ENCODE results near the gene SP1.
A peak's percentile ranks its signal among the peaks of the same experiment; 100 is the strongest.
"Not testable (repeated sequence)": the region's sequence is repeated elsewhere in the genome, so short reads cannot be mapped to it uniquely, and the experiment has no call there.

Gene SP1

DNA sequence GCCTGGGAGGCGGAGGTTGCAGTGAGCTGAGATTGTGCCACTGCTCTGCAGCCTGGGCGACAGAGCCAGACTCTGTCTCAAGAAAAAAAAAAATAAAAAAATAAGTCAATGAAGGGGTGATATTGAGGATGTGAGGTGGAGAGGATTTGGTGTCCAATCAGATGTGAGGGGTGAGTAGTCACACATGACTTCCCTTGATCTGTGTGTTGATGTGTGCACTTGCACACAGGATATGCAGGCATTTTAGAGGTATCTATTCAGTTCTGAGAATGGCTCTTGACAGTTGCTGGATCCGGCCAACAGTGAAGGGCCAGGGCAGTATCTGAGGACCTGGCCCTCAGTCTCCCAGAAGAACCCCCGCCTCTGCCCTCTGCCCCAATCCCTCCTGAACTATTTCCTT is 36.0 kb upstream of the SP1 start:
- H3K27ac ChIP-seq (ENCODE audit: low read length), result no peak overlapping the region
- H3K27me3 ChIP-seq (ENCODE audit: insufficient read depth, low read length), result peaks cover 33% of the 10 kb centered on the region
- H3K9ac ChIP-seq (ENCODE audit: low read depth, low read length), result no peak overlapping the region

DNA sequence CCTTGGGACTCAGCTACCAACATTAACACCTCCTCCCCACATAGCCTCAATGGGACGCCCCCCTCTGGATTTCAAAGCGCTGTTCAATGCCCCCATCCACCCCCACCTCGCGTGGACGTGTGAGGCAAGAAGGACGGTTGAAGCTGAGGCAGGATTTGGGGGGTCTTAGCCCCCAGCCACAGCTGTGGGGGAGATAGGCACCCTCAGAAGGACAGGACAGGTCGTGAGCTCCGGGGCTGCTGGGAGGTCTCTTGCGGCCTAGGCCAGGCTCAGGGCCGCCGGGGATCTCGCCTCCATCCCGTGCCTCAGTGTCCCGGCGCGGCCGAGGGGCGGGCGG is 35.5 kb upstream of the SP1 start:
- H3K9ac ChIP-seq (ENCODE audit: low read depth, low read length), result no peak overlapping the region
- H3K27ac ChIP-seq (ENCODE audit: low read length), result no peak overlapping the region
- H3K27me3 ChIP-seq (ENCODE audit: insufficient read depth, low read length), result peaks cover 33% of the 10 kb centered on the region

More for the DNA sequence above, 36.0 kb upstream of the SP1 start:
- Histone ChIP-seq H3K4me1 (ENCODE audit: insufficient read depth, low read length) (peaks cover 5% of the 10 kb centered on the region; the same call in 1 of the 2 replicates), H3K36me3 (ENCODE audit: insufficient read depth, low read depth, low read length) (no peaks in the 10 kb centered on the region), H3K4me3 (ENCODE audit: low read length) (no peak overlapping the region; the same call in 1 of the 2 replicates), H3K9me3 (ENCODE audit: insufficient read depth, low read depth, low read length) (no peaks in the 10 kb centered on the region)

GRCh38 chr12:53344824-53345485 is 35.0 kb upstream of the SP1 start:
- Histone ChIP-seq H3K9ac (ENCODE audit: low read depth, low read length) (peak overlapping the region; percentile 71; the same call in 1 of the 2 replicates), H3K27me3 (ENCODE audit: insufficient read depth, low read length) (peaks cover 33% of the 10 kb centered on the region), H3K4me3 (ENCODE audit: low read length) (peak overlapping the region; percentile 90), H3K9me3 (ENCODE audit: insufficient read depth, low read depth, low read length) (no peaks in the 10 kb centered on the region), H3K4me1 (ENCODE audit: insufficient read depth, low read length) (peaks cover 5% of the 10 kb centered on the region; the same call in 1 of the 2 replicates), H3K36me3 (ENCODE audit: insufficient read depth, low read depth, low read length) (no peaks in the 10 kb centered on the region), H3K27ac (ENCODE audit: low read length) (no peak overlapping the region)

More for the DNA sequence above, 35.5 kb upstream of the SP1 start:
- Histone ChIP-seq H3K4me1 (ENCODE audit: insufficient read depth, low read length) (peaks cover 5% of the 10 kb centered on the region; the same call in 1 of the 2 replicates), H3K36me3 (ENCODE audit: insufficient read depth, low read depth, low read length) (no peaks in the 10 kb centered on the region), H3K4me3 (ENCODE audit: low read length) (peak overlapping the region; percentile 90), H3K9me3 (ENCODE audit: insufficient read depth, low read depth, low read length) (no peaks in the 10 kb centered on the region)

GRCh38 chr12:53345486-53346188 is 34.3 kb upstream of the SP1 start:
- Histone ChIP-seq H3K9me3 (ENCODE audit: insufficient read depth, low read depth, low read length) (no peaks in the 10 kb centered on the region), H3K27me3 (ENCODE audit: insufficient read depth, low read length) (peaks cover 33% of the 10 kb centered on the region), H3K4me3 (ENCODE audit: low read length) (peak overlapping the region; percentile 90), H3K9ac (ENCODE audit: low read depth, low read length) (peak overlapping the region; percentile 71; the same call in 1 of the 2 replicates), H3K4me1 (ENCODE audit: insufficient read depth, low read length) (peaks cover 5% of the 10 kb centered on the region; the same call in 1 of the 2 replicates), H3K36me3 (ENCODE audit: insufficient read depth, low read depth, low read length) (no peaks in the 10 kb centered on the region), H3K27ac (ENCODE audit: low read length) (no peak overlapping the region)

DNA sequence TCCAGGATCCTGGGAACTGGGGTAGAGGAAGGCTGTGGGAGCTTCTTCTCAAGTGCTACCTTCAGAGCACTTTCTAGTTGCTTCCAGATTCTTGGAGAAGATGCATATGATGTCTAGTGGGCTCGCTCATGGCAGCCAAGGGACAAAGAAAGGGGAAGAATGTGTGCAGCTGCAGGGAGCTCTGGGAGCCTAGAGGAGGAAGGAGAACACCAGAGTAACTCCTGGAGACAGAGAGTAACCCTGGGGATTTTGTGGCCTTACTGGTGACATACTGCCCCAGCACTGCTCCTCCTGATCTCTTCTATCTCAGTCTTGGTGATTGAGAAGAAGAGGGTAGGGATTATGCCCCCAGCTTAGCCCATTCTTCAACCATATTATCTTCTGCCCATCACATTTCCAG is 33.5 kb upstream of the SP1 start:
- no peak overlapping the region for H3K9ac ChIP-seq (ENCODE audit: low read depth, low read length)
- no peaks in the 10 kb centered on the region for H3K9me3 ChIP-seq (ENCODE audit: insufficient read depth, low read depth, low read length)
- no peak overlapping the region for H3K4me3 ChIP-seq (ENCODE audit: low read length)
- H3K27me3 ChIP-seq (ENCODE audit: insufficient read depth, low read length), result peaks cover 33% of the 10 kb centered on the region
- no peaks in the 10 kb centered on the region for H3K36me3 ChIP-seq (ENCODE audit: insufficient read depth, low read depth, low read length)
- H3K27ac ChIP-seq (ENCODE audit: low read length), result no peak overlapping the region
- H3K4me1 ChIP-seq (ENCODE audit: insufficient read depth, low read length), result peaks cover 5% of the 10 kb centered on the region; the same call in 1 of the 2 replicates

DNA sequence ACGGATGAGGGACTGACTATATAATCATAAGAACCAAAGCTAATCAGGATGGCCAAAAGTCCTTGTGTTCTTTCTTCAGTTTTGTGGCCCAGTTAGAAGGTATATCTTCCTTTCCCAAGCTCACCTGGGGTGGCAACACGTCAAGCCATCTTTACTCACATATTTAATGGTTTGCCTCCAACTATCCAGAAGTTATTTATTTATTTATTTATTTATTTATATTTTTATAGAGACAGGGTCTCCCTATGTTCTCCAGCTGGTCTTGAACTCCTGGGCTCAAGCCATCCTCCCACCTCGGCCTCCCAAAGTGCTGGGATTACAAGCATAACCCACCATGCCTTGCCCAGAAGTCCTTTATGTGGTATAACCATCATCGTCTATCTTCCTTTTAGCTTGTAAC is 32.1 kb upstream of the SP1 start:
- H3K9ac ChIP-seq (ENCODE audit: low read depth, low read length), result no peak overlapping the region
- H3K27me3 ChIP-seq (ENCODE audit: insufficient read depth, low read length), result peaks cover 33% of the 10 kb centered on the region
- no peaks in the 10 kb centered on the region for H3K9me3 ChIP-seq (ENCODE audit: insufficient read depth, low read depth, low read length)
- H3K4me1 ChIP-seq (ENCODE audit: insufficient read depth, low read length), result peaks cover 5% of the 10 kb centered on the region; the same call in 1 of the 2 replicates
- H3K27ac ChIP-seq (ENCODE audit: low read length), result no peak overlapping the region
- no peak overlapping the region for H3K4me3 ChIP-seq (ENCODE audit: low read length)
- no peaks in the 10 kb centered on the region for H3K36me3 ChIP-seq (ENCODE audit: insufficient read depth, low read depth, low read length)

DNA sequence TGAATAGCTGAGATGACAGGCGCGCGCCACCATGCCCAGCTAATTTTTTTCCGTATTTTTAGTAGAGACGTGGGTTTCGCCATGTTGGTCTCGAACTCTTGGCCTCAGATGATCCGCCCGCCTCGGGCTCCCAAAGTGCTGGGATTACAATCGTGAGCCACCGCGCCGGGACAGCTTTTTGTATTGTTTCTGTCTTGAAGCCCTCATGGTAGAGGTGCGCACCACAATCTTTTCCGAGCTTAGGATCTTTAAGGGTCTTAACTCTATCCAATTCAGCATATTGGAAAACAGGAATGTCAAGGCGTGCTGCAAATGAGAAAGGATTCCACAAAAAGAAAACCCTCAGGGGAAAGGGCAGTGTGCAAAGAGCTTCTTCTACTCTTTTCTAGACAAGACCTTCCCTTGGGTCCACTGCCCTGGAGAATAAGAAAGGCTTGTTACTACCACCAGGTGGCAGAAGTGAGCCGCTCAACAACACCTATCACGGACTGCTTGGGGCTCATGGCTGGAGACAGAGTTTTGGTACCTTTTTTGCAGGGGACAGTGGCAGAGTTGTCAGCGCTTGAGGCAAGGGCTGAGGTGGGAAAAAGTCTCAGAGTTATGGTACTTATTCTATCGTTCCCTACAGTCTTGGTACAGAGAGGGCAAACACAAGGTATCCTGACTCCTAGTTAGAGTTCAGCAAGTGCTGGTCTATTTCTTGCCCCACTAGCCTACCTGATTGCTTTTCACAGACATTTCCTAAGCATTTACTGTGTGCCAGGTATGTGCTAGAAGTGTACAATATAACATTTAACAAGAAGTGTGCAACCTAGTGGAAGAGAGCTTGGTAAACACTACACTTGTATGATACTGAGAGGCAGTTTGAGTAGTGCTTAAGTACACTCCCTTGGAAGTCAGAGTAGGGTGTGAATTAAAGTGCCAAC is 27.4 kb upstream of the SP1 start:
- H3K27ac ChIP-seq (ENCODE audit: low read length), result no peak overlapping the region
- no peaks in the 10 kb centered on the region for H3K27me3 ChIP-seq (ENCODE audit: insufficient read depth, low read length)
- no peaks in the 10 kb centered on the region for H3K36me3 ChIP-seq (ENCODE audit: insufficient read depth, low read depth, low read length)
- H3K4me3 ChIP-seq (ENCODE audit: low read length), result no peak overlapping the region
- no peak overlapping the region for H3K9ac ChIP-seq (ENCODE audit: low read depth, low read length)
- H3K9me3 ChIP-seq (ENCODE audit: insufficient read depth, low read depth, low read length), result no peaks in the 10 kb centered on the region
- H3K4me1 ChIP-seq (ENCODE audit: insufficient read depth, low read length), result no peaks in the 10 kb centered on the region

DNA sequence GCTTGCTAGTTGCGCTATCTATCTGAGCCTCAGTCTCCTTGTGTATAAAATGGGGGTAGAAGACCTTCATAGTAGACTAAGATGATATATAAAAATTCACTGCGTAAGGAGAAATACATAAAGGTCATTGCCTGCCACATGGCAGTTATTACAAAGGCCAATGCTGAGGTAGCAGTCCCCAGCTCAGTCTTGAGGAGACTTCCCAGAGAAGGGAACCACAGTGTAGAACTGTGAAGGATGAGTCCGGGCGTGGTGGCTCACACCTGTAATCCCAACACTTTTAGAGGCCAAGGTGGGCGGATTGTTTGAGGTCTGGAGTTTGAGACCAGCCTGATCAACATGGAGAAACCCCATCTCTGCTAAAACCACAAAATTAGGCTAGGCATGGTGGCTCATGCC is 26.7 kb upstream of the SP1 start:
- Histone ChIP-seq H3K27me3 (ENCODE audit: insufficient read depth, low read length) (no peaks in the 10 kb centered on the region), H3K9ac (ENCODE audit: low read depth, low read length) (no peak overlapping the region), H3K4me1 (ENCODE audit: insufficient read depth, low read length) (no peaks in the 10 kb centered on the region), H3K27ac (ENCODE audit: low read length) (no peak overlapping the region), H3K9me3 (ENCODE audit: insufficient read depth, low read depth, low read length) (no peaks in the 10 kb centered on the region), H3K36me3 (ENCODE audit: insufficient read depth, low read depth, low read length) (no peaks in the 10 kb centered on the region), H3K4me3 (ENCODE audit: low read length) (no peak overlapping the region)

DNA sequence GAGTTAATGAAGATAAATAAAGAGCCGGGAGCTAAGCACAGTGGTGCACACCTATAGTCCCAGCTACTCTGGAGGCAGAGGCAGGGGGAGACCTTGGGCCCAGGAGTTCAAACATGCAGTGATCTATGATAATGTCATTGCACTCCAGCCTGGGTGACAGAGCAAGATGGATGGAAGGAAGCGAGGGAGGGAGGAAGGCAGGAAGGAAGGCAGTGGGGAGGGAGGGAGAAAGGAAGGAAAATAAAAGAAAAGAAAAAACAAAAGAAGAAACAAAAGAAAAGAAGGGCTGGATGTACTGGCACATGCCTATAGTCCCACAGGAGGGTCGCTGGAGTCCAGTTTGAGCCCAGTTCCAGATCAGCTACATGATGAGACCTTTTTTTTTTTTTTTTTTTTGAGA is 24.9 kb upstream of the SP1 start:
- H3K9me3 ChIP-seq (ENCODE audit: insufficient read depth, low read depth, low read length), result no peaks in the 10 kb centered on the region
- H3K4me1 ChIP-seq (ENCODE audit: insufficient read depth, low read length), result no peaks in the 10 kb centered on the region
- no peak overlapping the region for H3K4me3 ChIP-seq (ENCODE audit: low read length)
- no peaks in the 10 kb centered on the region for H3K27me3 ChIP-seq (ENCODE audit: insufficient read depth, low read length)
- no peak overlapping the region for H3K9ac ChIP-seq (ENCODE audit: low read depth, low read length)
- H3K27ac ChIP-seq (ENCODE audit: low read length), result no peak overlapping the region
- no peaks in the 10 kb centered on the region for H3K36me3 ChIP-seq (ENCODE audit: insufficient read depth, low read depth, low read length)

GRCh38 chr12:53358836-53359419 is 21.0 kb upstream of the SP1 start:
- no peaks in the 10 kb centered on the region for H3K9me3 ChIP-seq (ENCODE audit: insufficient read depth, low read depth, low read length)
- no peak overlapping the region for H3K27ac ChIP-seq (ENCODE audit: low read length)
- no peaks in the 10 kb centered on the region for H3K4me1 ChIP-seq (ENCODE audit: insufficient read depth, low read length)
- no peak overlapping the region for H3K9ac ChIP-seq (ENCODE audit: low read depth, low read length)
- H3K36me3 ChIP-seq (ENCODE audit: insufficient read depth, low read depth, low read length), result no peaks in the 10 kb centered on the region
- H3K27me3 ChIP-seq (ENCODE audit: insufficient read depth, low read length), result no peaks in the 10 kb centered on the region
- no peak overlapping the region for H3K4me3 ChIP-seq (ENCODE audit: low read length)

DNA sequence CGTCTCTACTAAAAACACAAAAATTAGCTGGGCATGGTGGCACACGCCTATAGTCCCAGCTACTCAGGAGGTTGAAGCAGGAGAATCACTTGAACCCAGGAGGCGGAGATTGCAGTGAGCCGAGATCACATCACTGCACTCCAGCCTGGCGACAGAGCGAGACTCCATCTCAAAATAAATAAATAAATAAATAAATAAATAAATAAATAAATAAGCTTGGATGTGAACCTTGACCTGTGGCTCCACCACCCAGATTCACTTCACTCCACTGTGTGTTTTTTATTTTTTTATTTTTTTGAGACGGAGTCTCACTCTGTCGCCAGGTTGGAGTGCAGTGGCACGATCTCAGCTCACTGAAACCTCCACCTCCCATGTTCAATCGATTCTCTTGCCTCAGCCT is 18.3 kb upstream of the SP1 start:
- not testable (repeated sequence) for H3K36me3 ChIP-seq (ENCODE audit: insufficient read depth, low read depth, low read length); H3K27me3 ChIP-seq (ENCODE audit: insufficient read depth, low read length); H3K4me1 ChIP-seq (ENCODE audit: insufficient read depth, low read length); H3K9me3 ChIP-seq (ENCODE audit: insufficient read depth, low read depth, low read length); H3K4me3 ChIP-seq (ENCODE audit: low read length); H3K9ac ChIP-seq (ENCODE audit: low read depth, low read length); H3K27ac ChIP-seq (ENCODE audit: low read length)
